ENCODE measurements around the gene CNN2. TPM values are rescaled to one million over a fixed set of nuclear protein-coding genes. Genes with fewer than 3 reads are reported as not detected.

CNN2 gene
- total RNA-seq, 4 donors from 2014 or later, result 39.6 to 75.4 (median 60.8) TPM

DNA sequence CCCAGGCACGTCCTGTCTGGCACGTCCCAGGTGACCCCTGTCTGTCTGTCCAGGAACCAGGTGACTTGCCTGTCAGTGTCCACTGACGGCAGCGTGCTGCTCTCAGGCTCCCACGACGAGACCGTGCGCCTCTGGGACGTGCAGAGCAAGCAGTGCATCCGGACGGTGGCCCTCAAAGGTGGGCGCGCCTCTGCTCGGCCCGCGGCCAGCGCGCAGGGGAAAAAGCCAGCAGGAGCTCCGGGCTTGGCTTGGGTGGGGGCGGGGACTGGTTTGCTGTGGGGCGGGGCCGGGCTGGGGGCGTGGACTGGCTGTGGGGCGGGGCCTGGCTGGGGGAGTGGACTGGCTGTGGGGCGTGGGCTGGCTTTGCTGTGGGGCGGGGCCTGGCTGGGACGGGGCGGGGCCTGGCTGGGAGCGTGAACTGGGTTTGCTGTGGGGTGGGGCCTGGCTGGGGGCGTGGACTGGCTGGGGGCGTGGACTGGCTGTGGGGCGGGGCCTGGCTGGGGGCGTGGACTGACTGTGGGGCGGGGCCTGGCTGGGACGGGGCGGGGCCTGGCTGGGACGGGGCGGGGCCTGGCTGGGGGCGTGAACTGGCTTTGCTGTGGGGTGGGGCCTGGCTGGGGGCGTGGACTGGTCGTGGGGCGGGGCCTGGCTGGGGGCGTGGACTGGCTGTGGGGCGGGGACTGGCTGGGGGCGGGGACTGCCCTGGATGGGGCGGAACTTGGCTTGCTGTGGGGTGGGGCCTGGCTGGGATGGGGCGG lies 35.1 kb upstream of the CNN2 start:
- ATAC-seq (ENCODE audit: low FRiP score) (no peak), DNase-seq (ENCODE audit: low spot score) (no peak)

DNA sequence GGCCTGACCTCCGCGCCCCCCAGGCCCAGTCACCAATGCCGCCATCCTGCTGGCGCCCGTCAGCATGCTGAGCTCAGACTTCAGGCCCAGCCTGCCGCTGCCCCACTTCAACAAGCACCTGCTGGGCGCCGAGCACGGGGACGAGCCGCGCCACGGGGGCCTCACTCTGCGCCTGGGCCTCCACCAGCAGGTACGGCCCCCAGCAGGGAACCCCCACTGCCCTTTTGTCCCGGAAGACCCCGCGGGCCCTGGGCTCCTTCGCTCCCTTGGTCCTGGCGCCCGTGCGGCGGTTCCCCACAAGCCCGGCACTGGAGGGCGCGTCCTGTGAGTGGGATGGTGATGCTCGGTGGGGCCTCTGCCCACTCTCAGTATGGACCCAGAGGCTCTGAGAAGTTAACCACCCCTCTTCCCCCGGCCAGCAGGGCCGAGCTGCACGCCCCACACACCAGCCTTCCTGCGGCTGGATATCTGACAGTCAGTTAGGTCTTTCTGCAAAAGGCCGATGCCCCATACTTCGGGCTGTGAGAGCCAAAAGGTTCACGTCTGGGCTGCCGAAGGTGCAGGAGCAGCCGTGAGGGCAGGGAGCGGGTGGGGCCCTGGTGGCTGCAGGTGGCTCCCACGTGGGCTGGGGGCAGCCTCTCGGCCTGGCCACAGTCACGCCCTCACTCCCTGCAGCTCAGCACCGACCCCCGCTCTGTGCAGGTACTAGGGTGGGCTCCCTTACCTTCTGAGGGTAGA lies 34.3 kb upstream of the CNN2 start:
- DNase-seq (ENCODE audit: low spot score) (no peak), ATAC-seq (ENCODE audit: low FRiP score) (no peak)
- TF ChIP-seq, protein P1, sequence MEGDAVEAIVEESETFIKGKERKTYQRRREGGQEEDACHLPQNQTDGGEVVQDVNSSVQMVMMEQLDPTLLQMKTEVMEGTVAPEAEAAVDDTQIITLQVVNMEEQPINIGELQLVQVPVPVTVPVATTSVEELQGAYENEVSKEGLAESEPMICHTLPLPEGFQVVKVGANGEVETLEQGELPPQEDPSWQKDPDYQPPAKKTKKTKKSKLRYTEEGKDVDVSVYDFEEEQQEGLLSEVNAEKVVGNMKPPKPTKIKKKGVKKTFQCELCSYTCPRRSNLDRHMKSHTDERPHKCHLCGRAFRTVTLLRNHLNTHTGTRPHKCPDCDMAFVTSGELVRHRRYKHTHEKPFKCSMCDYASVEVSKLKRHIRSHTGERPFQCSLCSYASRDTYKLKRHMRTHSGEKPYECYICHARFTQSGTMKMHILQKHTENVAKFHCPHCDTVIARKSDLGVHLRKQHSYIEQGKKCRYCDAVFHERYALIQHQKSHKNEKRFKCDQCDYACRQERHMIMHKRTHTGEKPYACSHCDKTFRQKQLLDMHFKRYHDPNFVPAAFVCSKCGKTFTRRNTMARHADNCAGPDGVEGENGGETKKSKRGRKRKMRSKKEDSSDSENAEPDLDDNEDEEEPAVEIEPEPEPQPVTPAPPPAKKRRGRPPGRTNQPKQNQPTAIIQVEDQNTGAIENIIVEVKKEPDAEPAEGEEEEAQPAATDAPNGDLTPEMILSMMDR (IDR thresholded peaks at IDR 0.05), result no peak

More for the DNA sequence above, 35.1 kb upstream of the CNN2 start:
- TF ChIP-seq, protein P1 (IDR thresholded peaks at IDR 0.05), result no peak

DNA sequence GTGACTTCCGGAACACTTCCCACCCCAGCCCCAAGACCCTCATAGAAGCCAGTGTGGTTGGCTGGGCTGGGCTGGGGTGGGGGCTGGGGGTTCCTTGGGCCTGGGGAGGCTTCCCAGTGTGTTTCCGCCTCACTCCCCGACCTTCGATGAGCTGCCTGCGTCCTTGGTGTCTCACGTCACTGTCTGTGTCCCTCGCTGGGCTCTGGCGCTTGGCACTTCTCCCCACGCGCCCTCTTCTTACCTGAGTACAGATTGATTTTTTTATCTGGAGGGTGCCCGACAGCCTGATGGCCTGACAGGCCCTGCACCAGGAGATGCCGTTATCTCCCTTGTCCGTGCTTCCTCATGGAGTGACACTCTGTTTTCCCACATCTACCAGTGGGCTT lies 33.7 kb upstream of the CNN2 start:
- ATAC-seq (ENCODE audit: low FRiP score), result no peak
- no peak for DNase-seq (ENCODE audit: low spot score)
- TF ChIP-seq, protein P1 (IDR thresholded peaks at IDR 0.05), result no peak

DNA sequence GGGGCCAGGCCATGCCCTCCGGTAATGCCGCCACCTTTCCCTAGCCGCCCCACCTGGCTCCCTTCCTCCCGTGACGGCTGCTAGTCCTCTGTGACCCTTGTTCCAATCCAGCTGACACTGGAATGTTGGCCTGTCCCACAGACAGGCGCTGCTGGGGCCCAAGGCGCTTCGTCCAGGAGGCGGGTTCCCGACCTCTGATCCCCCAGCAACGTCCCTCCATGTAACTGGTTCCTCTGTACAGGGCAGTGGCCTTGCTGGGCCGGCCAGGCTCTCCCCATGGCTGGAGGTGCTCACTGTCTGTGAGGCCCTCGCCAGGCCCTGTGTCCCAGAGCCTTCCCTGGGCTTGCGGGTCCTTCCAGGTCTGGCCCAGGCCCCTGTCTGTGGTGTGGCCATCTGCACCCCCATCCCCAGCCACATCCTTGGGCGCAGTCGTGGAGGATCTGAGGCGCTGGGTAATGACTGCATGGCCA lies 33.0 kb upstream of the CNN2 start:
- ATAC-seq (ENCODE audit: low FRiP score) (no peak), DNase-seq (ENCODE audit: low spot score) (no peak)
- TF ChIP-seq, protein P1 (IDR thresholded peaks at IDR 0.05), result no peak

DNA sequence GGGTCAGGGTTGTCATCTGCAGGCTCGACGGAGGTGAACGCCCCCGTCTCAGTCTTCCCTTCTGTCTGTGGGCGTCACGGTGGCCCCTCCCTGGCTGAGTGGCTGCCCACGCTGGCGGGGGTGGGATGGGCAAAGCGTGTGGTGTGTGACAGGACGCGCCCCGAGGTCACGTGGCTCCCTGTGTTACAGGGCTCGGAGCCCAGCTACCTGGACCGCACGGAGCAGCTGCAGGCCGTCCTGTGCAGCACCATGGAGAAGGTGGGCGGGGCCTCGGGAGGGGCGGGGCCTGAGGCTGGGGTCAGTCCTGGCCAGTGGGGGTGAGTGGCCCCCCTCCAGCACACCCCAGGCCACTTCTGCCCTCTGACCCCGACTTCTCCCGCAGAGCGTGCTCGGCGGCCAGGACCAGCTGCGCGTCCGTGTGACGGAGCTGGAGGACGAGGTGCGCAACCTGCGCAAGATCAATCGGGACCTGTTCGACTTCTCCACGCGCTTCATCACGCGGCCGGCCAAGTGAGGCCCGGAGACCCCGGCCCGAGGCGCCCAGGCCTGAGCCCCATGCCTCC lies 32.5 kb upstream of the CNN2 start:
- ATAC-seq (ENCODE audit: low FRiP score) (no peak), DNase-seq (ENCODE audit: low spot score) (no peak)
- TF ChIP-seq, protein P1 (IDR thresholded peaks at IDR 0.05), result no peak

DNA sequence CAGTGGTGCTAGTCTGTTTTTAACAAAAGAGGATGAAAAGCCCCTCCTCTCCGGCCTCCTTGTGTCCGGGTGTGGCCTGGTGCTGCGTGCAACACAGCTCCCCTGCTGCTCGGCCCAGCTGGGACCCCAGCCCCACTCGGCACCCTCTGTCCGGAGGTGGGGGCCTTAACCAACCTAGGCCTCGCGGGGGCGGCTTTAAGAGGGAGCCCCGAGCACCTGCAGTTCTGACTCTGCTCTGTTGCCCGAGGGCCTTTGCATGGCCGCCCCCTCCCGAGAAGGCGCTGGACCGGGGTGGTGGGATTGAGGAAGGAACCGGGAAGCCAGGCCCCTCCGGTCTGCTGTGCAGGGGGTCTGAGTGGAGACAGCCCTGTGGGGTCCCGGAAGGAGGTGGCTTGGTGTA lies 31.9 kb upstream of the CNN2 start:
- TF ChIP-seq, protein P1 (IDR thresholded peaks at IDR 0.05), result no peak
- ATAC-seq (ENCODE audit: low FRiP score) (no peak), DNase-seq (ENCODE audit: low spot score) (no peak)

Data from omental fat pad (tissue), 4 donors.